Neural cell (in vitro differentiated cells): Measurements from ENCODE around the gene STPG4. TPM values are rescaled to one million over a fixed set of nuclear protein-coding genes. Genes with fewer than 3 reads are reported as not detected.

ENCODE experiments used
- H2AFZ ChIP-seq: fragments of 200-600, 300-800 bp; sonication (generic), shearing (Covaris generic); 2 replicates; pipeline ENCODE4 v1.6.0; 2014; ENCODE audit warnings: low read depth, mild to moderate bottlenecking, antibody characterized with exemption, low read length, moderate library complexity
- H3F3A ChIP-seq: fragments of 200-600 bp; shearing (Covaris generic); 2 replicates; pipeline ENCODE4 v1.6.1; 2016; ENCODE audit warnings: mild to moderate bottlenecking, moderate library complexity, mixed read lengths, antibody characterized with exemption, low read length; ENCODE audit not compliant: insufficient read depth, poor library complexity, severe bottlenecking
- H3K27ac ChIP-seq: fragments of 200-600, 300-800 bp; sonication (generic), shearing (Covaris generic); 2 replicates; pipeline ENCODE4 v1.5.1; 2014; ENCODE audit warnings: mild to moderate bottlenecking, low read length, moderate library complexity
- H3K27me3 ChIP-seq: fragments of 300-800, 200-600 bp; sonication (generic), shearing (Covaris generic); 2 replicates; pipeline ENCODE4 v1.6.0; 2014; ENCODE audit warnings: mild to moderate bottlenecking, low read depth, low read length, moderate library complexity; ENCODE audit not compliant: insufficient read depth
- H3K36me3 ChIP-seq: fragments of 300-800, 200-600 bp; sonication (generic), shearing (Covaris generic); 2 replicates; pipeline ENCODE4 v1.5.1; 2014; ENCODE audit warnings: mild to moderate bottlenecking, antibody characterized with exemption, low read length, moderate library complexity; ENCODE audit not compliant: insufficient read depth
- H3K4me2 ChIP-seq: fragments of 300-800, 200-600 bp; sonication (generic), shearing (Covaris generic); 2 replicates; pipeline ENCODE4 v1.6.0; 2014; ENCODE audit warnings: mild to moderate bottlenecking, low read length
- H3K4me3 ChIP-seq: fragments of 300-800, 200-600 bp; sonication (generic), shearing (Covaris generic); 2 replicates; pipeline ENCODE4 v1.5.1; 2014; ENCODE audit warnings: mild to moderate bottlenecking, low read length, moderate library complexity
- H3K79me2 ChIP-seq: fragments of 200-600 bp; shearing (Covaris generic); replicated peaks from 2 replicates; pipeline ENCODE4 v1.6.0; 2014; ENCODE audit warnings: mild to moderate bottlenecking, low read length, moderate library complexity; ENCODE audit not compliant: insufficient read depth
- H3K9ac ChIP-seq: fragments of 300-800, 200-600 bp; sonication (generic), shearing (Covaris generic); 2 replicates; pipeline ENCODE4 v1.6.1; 2016; ENCODE audit warnings: mild to moderate bottlenecking, low read length, mixed read lengths
- H3K9me2 ChIP-seq: fragments of 200-600 bp; shearing (Covaris generic); 2 replicates; pipeline ENCODE4 v1.6.1; 2016; ENCODE audit warnings: mild to moderate bottlenecking, low read length, mixed read lengths; ENCODE audit not compliant: insufficient read depth
- H3K9me3 ChIP-seq: fragments of 200-600, 300-800 bp; sonication (generic), shearing (Covaris generic); 2 replicates; pipeline ENCODE4 v1.6.1; 2016; ENCODE audit warnings: mild to moderate bottlenecking, mixed run types, low read length, moderate library complexity, mixed read lengths
- H4K20me1 ChIP-seq: fragments of 200-600 bp; shearing (Covaris generic); 2 replicates; pipeline ENCODE4 v1.6.1; 2016; ENCODE audit warnings: mild to moderate bottlenecking, mixed run types; ENCODE audit not compliant: insufficient read depth
- EP300 ChIP-seq: fragments of 450-650 bp; conservative IDR thresholded peaks from 2 replicates; pipeline ENCODE4 v1.6.1; 2014; ENCODE audit warnings: antibody characterized with exemption, mild to moderate bottlenecking, moderate library complexity; ENCODE audit not compliant: poor library complexity, severe bottlenecking
- EZH2 ChIP-seq: fragments of 200-600, 300-800 bp; shearing (Covaris generic), sonication (generic); IDR thresholded peaks from 2 replicates; pipeline ENCODE4 v1.6.1; 2014; ENCODE audit warnings: antibody characterized with exemption, low read length, borderline replicate concordance, mild to moderate bottlenecking; ENCODE audit not compliant: insufficient read depth, poor library complexity, severe bottlenecking
- MXI1 ChIP-seq: fragments of 450-650 bp; conservative IDR thresholded peaks from 2 replicates; pipeline ENCODE4 v1.6.1; 2014; ENCODE audit warnings: antibody characterized with exemption, mild to moderate bottlenecking; ENCODE audit not compliant: poor library complexity, severe bottlenecking
- POLR2AphosphoS5 ChIP-seq: IDR thresholded peaks from 2 replicates; pipeline ENCODE4 v1.6.1; 2012
- SMC3 ChIP-seq: fragments of 450-650 bp; conservative IDR thresholded peaks from 2 replicates; pipeline ENCODE4 v1.6.1; 2014; ENCODE audit warnings: antibody characterized with exemption, mild to moderate bottlenecking, moderate library complexity; ENCODE audit not compliant: poor library complexity
- TAF1 ChIP-seq: IDR thresholded peaks from 2 replicates; pipeline ENCODE4 v1.6.1; 2012; ENCODE audit warnings: low read depth
- polyA plus RNA-seq: library from polyadenylated mRNA; depleted of rRNA; stranded (reverse); fragments of >200 nt; gene quantifications from 2 replicates; pipeline ENCODE4 v1.2.3, GENCODE V29; 2014
- TF ChIP-seq, protein P1 (sequence below): IDR thresholded peaks from 2 replicates; pipeline ENCODE4 v1.6.1; 2012; ENCODE audit warnings: borderline replicate concordance
- TF ChIP-seq, protein P2 (sequence below): fragments of 450-650 bp; IDR thresholded peaks from 2 replicates; pipeline ENCODE4 v1.5.1; 2014; ENCODE audit warnings: antibody characterized with exemption, mild to moderate bottlenecking, moderate library complexity; ENCODE audit not compliant: poor library complexity, severe bottlenecking

STPG4 gene
- polyA plus RNA-seq, 1 donor from 2014 or later, result not detected

DNA sequence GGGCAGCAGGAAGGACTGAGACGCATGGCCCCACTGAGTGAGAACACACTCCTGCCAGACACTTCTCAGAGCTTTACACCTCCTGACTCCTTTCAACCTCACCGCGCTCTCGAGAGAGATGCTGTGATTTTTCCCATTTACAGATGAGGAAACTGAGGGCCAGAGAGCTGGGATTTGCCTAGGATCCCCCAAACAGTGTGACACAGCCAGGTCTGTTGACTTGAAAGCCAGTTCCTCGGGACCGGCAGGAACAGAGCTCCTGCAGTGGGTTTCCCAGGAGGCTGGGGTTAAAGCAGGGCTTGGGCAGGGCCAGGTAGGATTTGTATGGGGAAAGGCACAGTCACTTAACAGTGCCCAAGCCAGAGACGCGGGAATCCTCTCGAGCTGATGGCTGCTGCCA is 81.9 kb downstream of the STPG4 start:
- Histone ChIP-seq H2AFZ (no peak overlapping the region), H3K9me3 (no peaks in the 10 kb centered on the region), H3K79me2 (no peaks in the 10 kb centered on the region), H3K4me2 (no peak overlapping the region), H4K20me1 (no peaks in the 10 kb centered on the region), H3K36me3 (no peaks in the 10 kb centered on the region), H3K4me3 (no peak overlapping the region), H3K9ac (no peak overlapping the region), H3K27ac (no peak overlapping the region), H3K9me2 (no peaks in the 10 kb centered on the region), H3F3A (no peaks in the 10 kb centered on the region), H3K27me3 (no peaks in the 10 kb centered on the region)
- no peak for TF ChIP-seq EZH2
- TF ChIP-seq, protein P1, sequence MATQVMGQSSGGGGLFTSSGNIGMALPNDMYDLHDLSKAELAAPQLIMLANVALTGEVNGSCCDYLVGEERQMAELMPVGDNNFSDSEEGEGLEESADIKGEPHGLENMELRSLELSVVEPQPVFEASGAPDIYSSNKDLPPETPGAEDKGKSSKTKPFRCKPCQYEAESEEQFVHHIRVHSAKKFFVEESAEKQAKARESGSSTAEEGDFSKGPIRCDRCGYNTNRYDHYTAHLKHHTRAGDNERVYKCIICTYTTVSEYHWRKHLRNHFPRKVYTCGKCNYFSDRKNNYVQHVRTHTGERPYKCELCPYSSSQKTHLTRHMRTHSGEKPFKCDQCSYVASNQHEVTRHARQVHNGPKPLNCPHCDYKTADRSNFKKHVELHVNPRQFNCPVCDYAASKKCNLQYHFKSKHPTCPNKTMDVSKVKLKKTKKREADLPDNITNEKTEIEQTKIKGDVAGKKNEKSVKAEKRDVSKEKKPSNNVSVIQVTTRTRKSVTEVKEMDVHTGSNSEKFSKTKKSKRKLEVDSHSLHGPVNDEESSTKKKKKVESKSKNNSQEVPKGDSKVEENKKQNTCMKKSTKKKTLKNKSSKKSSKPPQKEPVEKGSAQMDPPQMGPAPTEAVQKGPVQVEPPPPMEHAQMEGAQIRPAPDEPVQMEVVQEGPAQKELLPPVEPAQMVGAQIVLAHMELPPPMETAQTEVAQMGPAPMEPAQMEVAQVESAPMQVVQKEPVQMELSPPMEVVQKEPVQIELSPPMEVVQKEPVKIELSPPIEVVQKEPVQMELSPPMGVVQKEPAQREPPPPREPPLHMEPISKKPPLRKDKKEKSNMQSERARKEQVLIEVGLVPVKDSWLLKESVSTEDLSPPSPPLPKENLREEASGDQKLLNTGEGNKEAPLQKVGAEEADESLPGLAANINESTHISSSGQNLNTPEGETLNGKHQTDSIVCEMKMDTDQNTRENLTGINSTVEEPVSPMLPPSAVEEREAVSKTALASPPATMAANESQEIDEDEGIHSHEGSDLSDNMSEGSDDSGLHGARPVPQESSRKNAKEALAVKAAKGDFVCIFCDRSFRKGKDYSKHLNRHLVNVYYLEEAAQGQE, result no peak
- TF ChIP-seq POLR2AphosphoS5, result no peak
- TF ChIP-seq, protein P2, sequence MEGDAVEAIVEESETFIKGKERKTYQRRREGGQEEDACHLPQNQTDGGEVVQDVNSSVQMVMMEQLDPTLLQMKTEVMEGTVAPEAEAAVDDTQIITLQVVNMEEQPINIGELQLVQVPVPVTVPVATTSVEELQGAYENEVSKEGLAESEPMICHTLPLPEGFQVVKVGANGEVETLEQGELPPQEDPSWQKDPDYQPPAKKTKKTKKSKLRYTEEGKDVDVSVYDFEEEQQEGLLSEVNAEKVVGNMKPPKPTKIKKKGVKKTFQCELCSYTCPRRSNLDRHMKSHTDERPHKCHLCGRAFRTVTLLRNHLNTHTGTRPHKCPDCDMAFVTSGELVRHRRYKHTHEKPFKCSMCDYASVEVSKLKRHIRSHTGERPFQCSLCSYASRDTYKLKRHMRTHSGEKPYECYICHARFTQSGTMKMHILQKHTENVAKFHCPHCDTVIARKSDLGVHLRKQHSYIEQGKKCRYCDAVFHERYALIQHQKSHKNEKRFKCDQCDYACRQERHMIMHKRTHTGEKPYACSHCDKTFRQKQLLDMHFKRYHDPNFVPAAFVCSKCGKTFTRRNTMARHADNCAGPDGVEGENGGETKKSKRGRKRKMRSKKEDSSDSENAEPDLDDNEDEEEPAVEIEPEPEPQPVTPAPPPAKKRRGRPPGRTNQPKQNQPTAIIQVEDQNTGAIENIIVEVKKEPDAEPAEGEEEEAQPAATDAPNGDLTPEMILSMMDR, result no peak
- TF ChIP-seq TAF1, result no peak
- no peak for TF ChIP-seq SMC3
- TF ChIP-seq EP300, result no peak
- no peak for TF ChIP-seq MXI1

DNA sequence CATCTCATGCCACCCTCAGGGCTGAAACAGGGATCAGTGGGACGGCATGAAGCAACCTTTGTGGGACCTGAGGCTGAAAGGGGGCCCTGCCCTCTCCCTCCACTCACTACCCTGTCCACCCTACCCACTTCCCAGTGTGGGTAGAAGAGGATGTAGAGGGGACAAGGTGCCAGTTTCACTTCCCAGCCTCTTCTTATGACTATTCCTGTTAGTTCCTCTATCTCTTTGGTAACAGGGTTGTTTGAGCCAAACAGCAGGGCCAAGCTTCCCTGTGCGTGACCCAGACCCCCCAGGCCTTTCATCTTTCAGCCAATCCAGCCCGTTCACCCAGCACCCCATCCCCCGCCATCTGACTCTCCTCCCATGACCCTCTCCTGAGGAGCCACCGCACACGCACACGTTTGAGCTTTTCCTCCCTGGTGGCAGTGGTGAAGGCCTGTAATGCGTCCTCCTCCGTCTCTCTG is 82.3 kb downstream of the STPG4 start:
- Histone ChIP-seq H3K79me2 (no peaks in the 10 kb centered on the region), H3K9me2 (no peaks in the 10 kb centered on the region), H2AFZ (no peak overlapping the region), H3F3A (no peaks in the 10 kb centered on the region), H3K27ac (no peak overlapping the region), H3K4me2 (no peak overlapping the region), H3K27me3 (no peaks in the 10 kb centered on the region), H3K36me3 (no peaks in the 10 kb centered on the region), H3K4me3 (no peak overlapping the region), H3K9me3 (no peaks in the 10 kb centered on the region), H4K20me1 (no peaks in the 10 kb centered on the region), H3K9ac (no peak overlapping the region)
- TF ChIP-seq SMC3 (no peak), MXI1 (no peak), EZH2 (no peak), EP300 (no peak), TAF1 (no peak)
- TF ChIP-seq, protein P2, result no peak
- TF ChIP-seq, protein P1, result no peak
